Activated T-helper 2 cell treated with anti-CD3 and anti-CD28 coated beads, Interferon-gamma antibody, Interleukin-2, Interleukin-4, amounts not matched to agents 10 μg/mL and 5 μg/mL and 100 μg/mL, durations not matched to agents 14 hours and 24 hours and 36 hours (primary cell): ENCODE measurements around the gene BORCS8. TPM values are rescaled to one million over a fixed set of nuclear protein-coding genes. Genes with fewer than 3 reads are reported as not detected.
"Not testable (repeated sequence)": the region's sequence is repeated elsewhere in the genome, so short reads cannot be mapped to it uniquely, and the experiment has no call there.

Experiments
- DNase-seq: peaks from one replicate; pipeline ENCODE4 v3.0.0; 2021; ENCODE audit warnings: low spot score
- H3K27ac Mint-ChIP-seq: one replicate; pipeline ENCODE4 v1.8.0; 2021; ENCODE audit warnings: mixed read lengths
- H3K27me3 Mint-ChIP-seq: one replicate; pipeline ENCODE4 v1.8.0; 2021; ENCODE audit warnings: low read depth, mixed read lengths
- H3K36me3 Mint-ChIP-seq: one replicate; pipeline ENCODE4 v1.8.0; 2021; ENCODE audit warnings: low read depth, mixed read lengths
- H3K4me1 Mint-ChIP-seq: one replicate; pipeline ENCODE4 v1.8.0; 2021; ENCODE audit warnings: low read depth, mixed read lengths
- H3K4me3 Mint-ChIP-seq: one replicate; pipeline ENCODE4 v1.8.0; 2021; ENCODE audit warnings: low read depth, mild to moderate bottlenecking, moderate library complexity, mixed read lengths
- H3K9me3 Mint-ChIP-seq: one replicate; pipeline ENCODE4 v1.8.0; 2021; ENCODE audit warnings: mixed read lengths
- intact Hi-C: fragments of 100-400 bp; cut with micrococcal nuclease; formaldehyde crosslinking; loops from one replicate; pipeline ENCODE4 v1.15.1; 2023
- total RNA-seq: library from RNA; stranded (reverse); gene quantifications from 2 replicates; pipeline ENCODE4 v1.2.3, GENCODE V29; 2022

BORCS8 gene
- total RNA-seq, 1 donor from 2014 or later: 28.8 TPM

- H3K27ac Mint-ChIP-seq: peak overlapping the region; percentile 60
- no peaks in the 10 kb centered on the region for H3K9me3 Mint-ChIP-seq
- DNase-seq: peak; percentile 76
- H3K27me3 Mint-ChIP-seq: peaks cover 11% of the 10 kb centered on the region
- intact Hi-C loops: loop anchor here (5.0 kb wide), 1 partner anchor 78 kb away; no protein-coding TSS in a partner anchor
- H3K4me3 Mint-ChIP-seq: peak overlapping the region; percentile 73
- no peaks in the 10 kb centered on the region for H3K36me3 Mint-ChIP-seq
- no peaks in the 10 kb centered on the region for H3K4me1 Mint-ChIP-seq
These were observed 33.0 kb upstream of the BORCS8 start for GRCh38 chr19:19224852-19225494.

- H3K36me3 Mint-ChIP-seq: no peaks in the 10 kb centered on the region
- H3K4me1 Mint-ChIP-seq: no peaks in the 10 kb centered on the region
- H3K27ac Mint-ChIP-seq: no peak overlapping the region
- H3K9me3 Mint-ChIP-seq: no peaks in the 10 kb centered on the region
- peaks cover 11% of the 10 kb centered on the region for H3K27me3 Mint-ChIP-seq
- peak overlapping the region; percentile 54 for H3K4me3 Mint-ChIP-seq
- DNase-seq: no peak
- intact Hi-C loops: no loop called here
These were observed 32.3 kb upstream of the BORCS8 start for GRCh38 chr19:19224150-19224851.

GRCh38 chr19:19223636-19224035 is 31.7 kb upstream of the BORCS8 start:
- intact Hi-C loops: no loop called here
- H3K4me3 Mint-ChIP-seq: no peak overlapping the region

GRCh38 chr19:19223060-19223459 is 31.1 kb upstream of the BORCS8 start:
- H3K4me3 Mint-ChIP-seq: no peak overlapping the region
- peaks cover 11% of the 10 kb centered on the region for H3K27me3 Mint-ChIP-seq
- intact Hi-C loops: no loop called here
- H3K36me3 Mint-ChIP-seq: no peaks in the 10 kb centered on the region
- no peaks in the 10 kb centered on the region for H3K4me1 Mint-ChIP-seq
- no peak overlapping the region for H3K27ac Mint-ChIP-seq
- no peak for DNase-seq
- H3K9me3 Mint-ChIP-seq: no peaks in the 10 kb centered on the region

More at GRCh38 chr19:19223636-19224035, 31.7 kb upstream of the BORCS8 start:
- Mint-ChIP-seq H3K27ac (no peak overlapping the region), H3K9me3 (no peaks in the 10 kb centered on the region), H3K27me3 (peaks cover 11% of the 10 kb centered on the region), H3K36me3 (no peaks in the 10 kb centered on the region), H3K4me1 (no peaks in the 10 kb centered on the region)
- no peak for DNase-seq

GRCh38 chr19:19221000-19221399 is 29.0 kb upstream of the BORCS8 start:
- peaks cover 11% of the 10 kb centered on the region for H3K27me3 Mint-ChIP-seq
- intact Hi-C loops, DNase-seq, H3K9me3 Mint-ChIP-seq, H3K27ac Mint-ChIP-seq, H3K4me1 Mint-ChIP-seq, H3K36me3 Mint-ChIP-seq, H3K4me3 Mint-ChIP-seq: not testable (repeated sequence)

GRCh38 chr19:19218911-19219310 is 27.0 kb upstream of the BORCS8 start:
- Mint-ChIP-seq H3K4me1 (no peaks in the 10 kb centered on the region), H3K4me3 (no peak overlapping the region), H3K27ac (no peak overlapping the region), H3K27me3 (peaks cover 13% of the 10 kb centered on the region), H3K9me3 (no peaks in the 10 kb centered on the region), H3K36me3 (no peaks in the 10 kb centered on the region)
- intact Hi-C loops: no loop called here
- DNase-seq: no peak

- H3K4me3 Mint-ChIP-seq: no peak overlapping the region
- DNase-seq: no peak
- peaks cover 19% of the 10 kb centered on the region for H3K27me3 Mint-ChIP-seq
- no peaks in the 10 kb centered on the region for H3K36me3 Mint-ChIP-seq
- H3K9me3 Mint-ChIP-seq: no peaks in the 10 kb centered on the region
- intact Hi-C loops: no loop called here
- H3K4me1 Mint-ChIP-seq: no peaks in the 10 kb centered on the region
- H3K27ac Mint-ChIP-seq: no peak overlapping the region
These were observed 25.1 kb upstream of the BORCS8 start for GRCh38 chr19:19217099-19217498.

GRCh38 chr19:19215792-19216191 is 23.8 kb upstream of the BORCS8 start:
- no peak for DNase-seq
- Mint-ChIP-seq H3K36me3 (no peaks in the 10 kb centered on the region), H3K4me3 (no peak overlapping the region), H3K27ac (no peak overlapping the region), H3K27me3 (peaks cover 28% of the 10 kb centered on the region), H3K9me3 (no peaks in the 10 kb centered on the region), H3K4me1 (no peaks in the 10 kb centered on the region)
- intact Hi-C loops: no loop called here

GRCh38 chr19:19214892-19215291 is 22.9 kb upstream of the BORCS8 start:
- intact Hi-C loops: no loop called here
- Mint-ChIP-seq H3K27me3 (peaks cover 30% of the 10 kb centered on the region), H3K9me3 (no peaks in the 10 kb centered on the region), H3K4me1 (no peaks in the 10 kb centered on the region), H3K36me3 (no peaks in the 10 kb centered on the region), H3K27ac (no peak overlapping the region), H3K4me3 (no peak overlapping the region)
- DNase-seq: no peak

GRCh38 chr19:19214159-19214490 is 22.2 kb upstream of the BORCS8 start:
- H3K27ac Mint-ChIP-seq: no peak overlapping the region
- H3K27me3 Mint-ChIP-seq: peaks cover 30% of the 10 kb centered on the region
- no peaks in the 10 kb centered on the region for H3K4me1 Mint-ChIP-seq
- no peaks in the 10 kb centered on the region for H3K9me3 Mint-ChIP-seq
- no peak overlapping the region for H3K4me3 Mint-ChIP-seq
- no peaks in the 10 kb centered on the region for H3K36me3 Mint-ChIP-seq
- no peak for DNase-seq
- intact Hi-C loops: no loop called here

- H3K4me1 Mint-ChIP-seq: no peaks in the 10 kb centered on the region
- H3K36me3 Mint-ChIP-seq: no peaks in the 10 kb centered on the region
- intact Hi-C loops: no loop called here
- DNase-seq: no peak
- peaks cover 30% of the 10 kb centered on the region for H3K27me3 Mint-ChIP-seq
- H3K27ac Mint-ChIP-seq: no peak overlapping the region
- H3K4me3 Mint-ChIP-seq: no peak overlapping the region
- no peaks in the 10 kb centered on the region for H3K9me3 Mint-ChIP-seq
These were observed 21.6 kb upstream of the BORCS8 start for GRCh38 chr19:19213426-19214158.

GRCh38 chr19:19212916-19213315 is 21.0 kb upstream of the BORCS8 start:
- H3K36me3 Mint-ChIP-seq: no peaks in the 10 kb centered on the region

More at GRCh38 chr19:19212916-19213315, 21.0 kb upstream of the BORCS8 start:
- Mint-ChIP-seq H3K27ac (no peak overlapping the region), H3K27me3 (peaks cover 30% of the 10 kb centered on the region), H3K9me3 (no peaks in the 10 kb centered on the region), H3K4me3 (no peak overlapping the region), H3K4me1 (no peaks in the 10 kb centered on the region)
- intact Hi-C loops: no loop called here
- no peak for DNase-seq
